OCI-LY3 (cell line): ENCODE measurements around the gene CCL28.
"Not testable (repeated sequence)": the region's sequence is repeated elsewhere in the genome, so short reads cannot be mapped to it uniquely, and the experiment has no call there.

Experiments
- H2AFZ ChIP-seq: fragments of 200-600, 300-600 bp; shearing (Covaris generic); 2 replicates; pipeline ENCODE4 v1.6.0; 2014; ENCODE audit warnings: antibody characterized with exemption, low read depth, low read length
- H3K27ac ChIP-seq: fragments of 200-600, 300-600 bp; sonication (generic); 2 replicates; pipeline ENCODE4 v1.5.1; 2014; ENCODE audit warnings: mild to moderate bottlenecking, low read length, moderate library complexity, mixed read lengths
- H3K27me3 ChIP-seq: fragments of 200-600, 300-600 bp; sonication (generic); 2 replicates; pipeline ENCODE4 v1.6.1; 2014; ENCODE audit warnings: low read depth, low read length, mixed read lengths
- H3K36me3 ChIP-seq: fragments of 200-600, 300-600 bp; sonication (generic); replicated peaks from 2 replicates; pipeline ENCODE3; 2014; ENCODE audit warnings: low read depth, low read length, mixed read lengths
- H3K4me1 ChIP-seq: fragments of 300-600, 200-600 bp; sonication (generic); 2 replicates; pipeline ENCODE4 v1.6.1; 2014; ENCODE audit warnings: low read length, mixed read lengths
- H3K4me2 ChIP-seq: fragments of 200-600, 300-600 bp; sonication (generic); 2 replicates; pipeline ENCODE4 v1.6.1; 2014; ENCODE audit warnings: low read length, mixed read lengths
- H3K4me3 ChIP-seq: fragments of 300-600, 200-600 bp; sonication (generic); 2 replicates; pipeline ENCODE4 v1.5.1; 2014; ENCODE audit warnings: antibody characterized with exemption, mild to moderate bottlenecking, low read length, moderate library complexity
- H3K79me2 ChIP-seq: fragments of 300-600, 200-600 bp; shearing (Covaris generic); 2 replicates; pipeline ENCODE4 v1.6.1; 2014; ENCODE audit warnings: mild to moderate bottlenecking, low read length, mixed read lengths
- H3K9ac ChIP-seq: fragments of 300-600, 200-600 bp; shearing (Covaris generic); 2 replicates; pipeline ENCODE4 v1.6.0; 2014; ENCODE audit warnings: mild to moderate bottlenecking, low read length, moderate library complexity
- H3K9me3 ChIP-seq: fragments of 200-600, 300-600 bp; shearing (Covaris generic); 2 replicates; pipeline ENCODE4 v1.6.1; 2014; ENCODE audit warnings: low read length, mixed read lengths; ENCODE audit not compliant: insufficient read depth
- H4K20me1 ChIP-seq: fragments of 200-600, 300-600 bp; sonication (generic); 2 replicates; pipeline ENCODE4 v1.6.1; 2016; ENCODE audit warnings: low read length, mixed read lengths; ENCODE audit not compliant: insufficient read depth
- EZH2phosphoT487 ChIP-seq: fragments of 200-600 bp; shearing (Covaris generic); IDR thresholded peaks from 2 replicates; pipeline ENCODE4 v1.6.1; 2018; ENCODE audit warnings: antibody characterized with exemption, mixed run types, low read depth
- TF ChIP-seq, protein P1 (sequence below): fragments of 200-600, 300-600 bp; sonication (generic); IDR thresholded peaks from 2 replicates; pipeline ENCODE4 v1.5.1; 2014; ENCODE audit warnings: antibody characterized with exemption, low read length, low read depth

Gene CCL28

DNA sequence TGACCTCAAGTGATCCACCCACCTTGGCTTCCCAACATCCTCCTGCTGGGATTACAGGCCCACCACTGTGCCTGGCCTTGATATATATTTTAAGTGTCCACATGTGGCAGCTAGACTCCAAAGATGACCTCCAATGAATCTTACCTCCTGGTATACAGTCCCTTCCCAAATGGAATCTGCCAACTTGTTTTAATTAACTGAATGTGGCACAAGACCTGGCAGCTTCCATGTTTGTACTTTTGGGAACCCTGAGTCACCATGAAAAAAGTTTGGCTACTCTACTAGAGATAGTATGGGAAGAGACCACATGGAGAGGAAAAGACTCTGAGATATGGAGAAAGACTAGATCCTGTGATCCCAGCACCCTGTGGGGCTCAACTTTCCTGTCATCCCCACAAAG lies 42.5 kb downstream of the CCL28 start:
- Histone ChIP-seq H3K4me2 (no peak overlapping the region), H3K27ac (no peak overlapping the region), H3K4me1 (peaks cover 5% of the 10 kb centered on the region; the same call in 1 of the 2 replicates), H3K9me3 (no peaks in the 10 kb centered on the region), H4K20me1 (no peaks in the 10 kb centered on the region), H3K4me3 (no peak overlapping the region), H3K9ac (no peak overlapping the region), H2AFZ (no peak overlapping the region), H3K36me3 (no peaks in the 10 kb centered on the region), H3K27me3 (no peaks in the 10 kb centered on the region), H3K79me2 (no peaks in the 10 kb centered on the region)
- no peak for TF ChIP-seq EZH2phosphoT487
- TF ChIP-seq, protein P1, sequence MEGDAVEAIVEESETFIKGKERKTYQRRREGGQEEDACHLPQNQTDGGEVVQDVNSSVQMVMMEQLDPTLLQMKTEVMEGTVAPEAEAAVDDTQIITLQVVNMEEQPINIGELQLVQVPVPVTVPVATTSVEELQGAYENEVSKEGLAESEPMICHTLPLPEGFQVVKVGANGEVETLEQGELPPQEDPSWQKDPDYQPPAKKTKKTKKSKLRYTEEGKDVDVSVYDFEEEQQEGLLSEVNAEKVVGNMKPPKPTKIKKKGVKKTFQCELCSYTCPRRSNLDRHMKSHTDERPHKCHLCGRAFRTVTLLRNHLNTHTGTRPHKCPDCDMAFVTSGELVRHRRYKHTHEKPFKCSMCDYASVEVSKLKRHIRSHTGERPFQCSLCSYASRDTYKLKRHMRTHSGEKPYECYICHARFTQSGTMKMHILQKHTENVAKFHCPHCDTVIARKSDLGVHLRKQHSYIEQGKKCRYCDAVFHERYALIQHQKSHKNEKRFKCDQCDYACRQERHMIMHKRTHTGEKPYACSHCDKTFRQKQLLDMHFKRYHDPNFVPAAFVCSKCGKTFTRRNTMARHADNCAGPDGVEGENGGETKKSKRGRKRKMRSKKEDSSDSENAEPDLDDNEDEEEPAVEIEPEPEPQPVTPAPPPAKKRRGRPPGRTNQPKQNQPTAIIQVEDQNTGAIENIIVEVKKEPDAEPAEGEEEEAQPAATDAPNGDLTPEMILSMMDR, result no peak

DNA sequence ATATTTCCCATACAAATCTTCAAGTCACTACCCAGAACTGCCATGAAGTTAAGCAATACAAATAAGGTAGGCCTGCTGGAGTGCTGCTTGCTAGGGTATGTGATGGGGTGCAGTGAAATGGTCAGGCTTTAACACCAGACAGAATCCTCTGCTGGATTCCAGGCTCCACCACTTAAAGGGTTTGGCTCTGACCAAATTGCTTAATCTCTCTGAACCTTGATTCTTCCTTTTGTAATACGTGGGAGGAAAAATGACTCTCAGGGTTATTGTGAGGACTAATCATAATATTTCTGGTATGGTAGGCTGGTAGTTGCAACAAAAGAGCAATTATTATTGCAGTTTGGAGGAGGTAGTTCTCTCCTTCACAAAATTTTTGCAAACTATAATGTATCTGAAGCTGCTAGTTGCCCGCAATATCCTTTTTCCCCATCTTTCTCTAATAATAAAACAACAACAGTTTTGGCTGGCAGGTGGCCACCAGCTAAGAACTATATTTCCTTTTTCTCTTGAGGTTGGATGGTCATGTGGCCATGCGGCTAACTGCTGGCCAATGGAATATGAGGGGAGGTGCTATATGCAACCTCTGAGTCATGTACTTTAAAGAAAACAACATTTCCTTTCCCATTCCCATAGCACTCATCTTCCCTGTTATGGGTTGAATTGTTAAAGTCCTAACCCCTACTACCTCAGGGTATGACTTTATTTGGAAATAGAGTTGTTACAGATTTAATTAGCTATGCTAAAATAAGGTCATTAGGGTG lies 44.1 kb downstream of the CCL28 start:
- Histone ChIP-seq H4K20me1 (no peaks in the 10 kb centered on the region), H3K4me3 (no peak overlapping the region), H3K9me3 (no peaks in the 10 kb centered on the region), H3K36me3 (no peaks in the 10 kb centered on the region), H3K9ac (no peak overlapping the region), H2AFZ (no peak overlapping the region), H3K27me3 (no peaks in the 10 kb centered on the region), H3K4me1 (peaks cover 5% of the 10 kb centered on the region; the same call in 1 of the 2 replicates), H3K79me2 (no peaks in the 10 kb centered on the region), H3K27ac (no peak overlapping the region), H3K4me2 (no peak overlapping the region)
- TF ChIP-seq EZH2phosphoT487, result no peak
- TF ChIP-seq, protein P1, result no peak

DNA sequence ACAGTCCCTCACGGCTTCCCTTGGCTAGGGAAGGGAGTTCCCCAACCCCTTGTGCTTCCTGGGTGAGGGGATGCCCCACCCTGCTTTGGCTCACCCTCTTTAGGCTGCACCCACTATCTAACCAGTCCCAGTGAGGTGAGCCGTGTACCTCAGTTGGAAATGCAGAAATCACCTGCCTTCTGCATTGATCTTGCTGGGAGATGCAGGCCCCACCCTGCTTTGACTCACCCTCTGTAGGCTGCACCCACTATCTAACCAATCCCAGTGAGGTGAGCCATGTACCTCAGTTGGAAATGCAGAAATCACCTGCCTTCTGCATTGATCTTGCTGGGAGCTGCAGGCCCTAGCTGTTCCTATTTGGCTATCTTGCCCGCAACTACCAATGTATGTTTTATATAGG lies 44.7 kb downstream of the CCL28 start:
- no peaks in the 10 kb centered on the region for H3K27me3 ChIP-seq
- H3K79me2 ChIP-seq, result no peaks in the 10 kb centered on the region
- no peak for TF ChIP-seq EZH2phosphoT487
- TF ChIP-seq, protein P1, result no peak
- H2AFZ ChIP-seq, result no peak overlapping the region
- no peak overlapping the region for H3K4me3 ChIP-seq
- peaks cover 5% of the 10 kb centered on the region; the same call in 1 of the 2 replicates for H3K4me1 ChIP-seq
- no peak overlapping the region for H3K4me2 ChIP-seq
- H3K36me3 ChIP-seq, result no peaks in the 10 kb centered on the region
- H3K9me3 ChIP-seq, result no peaks in the 10 kb centered on the region
- H4K20me1 ChIP-seq, result no peaks in the 10 kb centered on the region
- no peak overlapping the region for H3K27ac ChIP-seq
- no peak overlapping the region for H3K9ac ChIP-seq

DNA sequence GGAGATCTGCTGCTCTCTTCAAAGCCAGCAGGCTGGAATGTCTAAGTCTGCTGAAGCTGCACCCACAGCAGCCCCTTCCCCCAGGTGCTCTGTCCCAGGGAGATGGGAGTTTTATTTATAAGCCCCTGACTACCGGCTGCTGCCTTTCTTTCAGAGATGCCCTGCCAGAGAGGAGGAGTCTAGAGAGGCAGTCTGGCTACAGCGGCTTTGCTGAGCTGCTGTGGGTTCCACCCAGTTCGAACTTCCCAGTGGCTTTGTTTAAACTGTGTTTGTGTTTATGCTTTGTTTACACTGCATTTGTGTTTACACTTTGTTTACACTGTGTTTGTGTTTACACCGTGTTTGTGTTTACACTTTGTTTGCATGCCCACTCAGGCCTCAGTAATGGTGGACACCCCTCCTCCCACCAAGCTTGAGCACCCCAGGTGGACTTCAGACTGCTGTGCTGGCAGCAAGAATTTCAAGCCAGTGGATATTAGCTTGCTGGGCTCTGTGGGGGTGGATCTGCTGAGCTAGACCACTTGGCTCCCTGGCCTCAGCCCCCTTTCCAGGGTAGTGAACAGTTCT lies 45.4 kb downstream of the CCL28 start:
- H2AFZ ChIP-seq, H3K9me3 ChIP-seq, H3K4me2 ChIP-seq, H3K9ac ChIP-seq, H3K27me3 ChIP-seq, H3K4me1 ChIP-seq, H3K79me2 ChIP-seq, H4K20me1 ChIP-seq, H3K36me3 ChIP-seq, H3K27ac ChIP-seq, H3K4me3 ChIP-seq: not testable (repeated sequence)

DNA sequence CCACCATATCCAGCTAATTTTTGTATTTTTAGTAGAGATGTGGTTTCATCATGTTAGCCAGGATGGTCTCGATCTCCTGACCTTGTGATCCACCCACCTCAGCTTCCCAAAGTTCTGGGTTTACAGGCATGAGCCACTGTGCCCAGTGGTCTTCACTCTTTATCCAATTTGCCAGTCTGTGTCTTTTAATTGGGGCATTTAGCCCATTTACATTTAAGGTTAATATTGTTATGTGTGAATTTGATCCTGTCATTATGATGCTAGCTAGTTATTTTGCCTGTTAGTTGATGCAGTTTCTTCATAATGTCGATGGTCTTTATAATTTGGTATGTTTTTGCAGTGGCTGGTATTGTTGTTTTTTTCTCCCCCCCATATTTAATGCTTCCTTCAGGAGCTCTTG lies 47.0 kb downstream of the CCL28 start:
- not testable (repeated sequence) for H3K27ac ChIP-seq, H2AFZ ChIP-seq, H3K9ac ChIP-seq, H4K20me1 ChIP-seq, H3K4me3 ChIP-seq, H3K27me3 ChIP-seq, H3K9me3 ChIP-seq, H3K4me1 ChIP-seq, H3K36me3 ChIP-seq, H3K4me2 ChIP-seq, H3K79me2 ChIP-seq
